HuH-7.5 (cell line): Measurements from ENCODE around the gene UBLCP1.
"Not testable (repeated sequence)": the region's sequence is repeated elsewhere in the genome, so short reads cannot be mapped to it uniquely, and the experiment has no call there.

Experiments used
- DNase-seq: peaks from one replicate; pipeline ENCODE4 v3.0.0; 2011; ENCODE audit warnings: low spot score

Gene UBLCP1

DNA sequence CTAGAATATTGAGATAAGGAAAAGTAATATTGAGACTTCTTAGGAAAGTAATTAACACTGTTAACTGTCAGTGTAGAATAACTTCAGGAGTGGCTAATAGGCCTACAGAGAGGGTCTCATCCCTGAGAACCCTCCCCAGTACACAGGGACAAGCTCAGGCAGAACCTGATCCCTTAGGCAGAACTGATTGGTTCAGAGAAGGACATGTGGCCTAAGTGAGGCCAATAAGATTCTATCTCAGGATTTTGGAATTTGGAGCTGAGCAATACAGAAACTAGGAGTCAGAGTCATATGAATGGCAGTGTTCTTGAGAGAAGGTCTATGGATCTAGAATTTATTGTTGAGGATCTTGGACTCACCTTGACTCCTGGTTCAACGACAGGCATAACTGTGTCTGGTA is 10.9 kb upstream of the UBLCP1 start:
- DNase-seq = no peak

DNA sequence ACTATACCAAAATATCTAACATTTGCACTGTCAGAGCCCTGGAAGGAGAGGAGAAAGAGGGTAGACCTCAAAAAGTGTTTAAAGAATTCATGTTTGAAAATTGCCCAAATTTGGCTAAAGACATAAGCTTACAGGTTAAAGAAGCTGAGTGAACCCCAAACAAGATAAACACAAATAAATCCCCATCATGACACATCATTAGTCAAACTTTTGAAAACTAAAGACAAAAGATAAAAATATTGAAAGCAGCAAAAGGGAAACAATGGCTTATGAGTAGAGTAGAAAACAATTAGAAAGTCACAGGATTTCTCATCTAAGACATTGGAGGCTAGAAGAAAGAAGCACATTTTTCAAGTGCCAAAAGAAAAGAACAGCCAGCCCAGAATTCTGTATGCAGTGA is 6.1 kb upstream of the UBLCP1 start:
- DNase-seq = no peak

DNA sequence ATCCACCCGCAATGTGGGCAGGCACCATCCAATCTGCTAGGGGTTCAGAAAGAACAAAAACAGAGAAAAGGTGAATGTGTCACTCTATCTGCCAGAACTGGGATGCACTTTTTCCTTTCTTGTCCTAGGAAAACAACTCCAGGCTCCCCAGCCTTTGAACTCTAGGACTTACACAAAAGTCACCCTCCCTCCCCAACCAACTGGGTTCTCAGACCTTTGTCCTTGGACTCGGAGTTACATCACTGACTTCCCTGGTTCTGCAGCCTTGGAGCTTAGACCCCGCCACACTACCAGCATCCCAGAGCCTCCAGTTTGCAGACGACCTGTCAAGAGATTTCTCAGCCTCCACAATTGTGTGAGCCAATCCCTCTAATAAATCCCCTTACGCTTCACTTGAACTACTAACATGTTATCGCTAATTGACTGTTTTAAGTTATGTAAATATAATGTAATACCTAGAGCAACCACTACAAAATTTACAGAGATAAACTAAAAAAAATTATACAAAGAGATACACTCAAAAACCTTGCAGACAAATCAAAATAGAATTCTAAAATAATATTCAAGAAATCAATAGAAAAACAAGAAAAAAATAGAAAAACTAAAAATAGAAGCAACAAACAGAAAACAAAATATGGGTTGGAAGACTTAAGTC is 5.3 kb upstream of the UBLCP1 start:
- no peak for DNase-seq

DNA sequence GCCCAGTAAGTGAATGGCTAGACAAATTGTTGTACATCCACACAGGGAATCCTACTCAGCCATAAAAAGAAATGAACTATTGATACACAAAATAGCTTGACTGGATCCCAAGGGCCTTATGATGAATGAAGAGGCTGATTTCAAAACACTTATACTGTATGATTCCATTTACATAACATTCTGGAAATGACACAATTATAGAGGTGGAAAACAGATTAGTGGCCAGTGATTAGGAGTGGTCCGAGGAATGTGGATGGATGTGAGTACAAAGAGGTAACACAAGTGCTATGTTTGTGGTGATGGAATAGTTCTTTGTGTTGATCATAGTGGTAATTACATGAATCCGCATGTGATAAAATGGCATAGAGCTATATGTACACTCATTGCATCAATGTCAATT is 4.7 kb upstream of the UBLCP1 start:
- no peak for DNase-seq

DNA sequence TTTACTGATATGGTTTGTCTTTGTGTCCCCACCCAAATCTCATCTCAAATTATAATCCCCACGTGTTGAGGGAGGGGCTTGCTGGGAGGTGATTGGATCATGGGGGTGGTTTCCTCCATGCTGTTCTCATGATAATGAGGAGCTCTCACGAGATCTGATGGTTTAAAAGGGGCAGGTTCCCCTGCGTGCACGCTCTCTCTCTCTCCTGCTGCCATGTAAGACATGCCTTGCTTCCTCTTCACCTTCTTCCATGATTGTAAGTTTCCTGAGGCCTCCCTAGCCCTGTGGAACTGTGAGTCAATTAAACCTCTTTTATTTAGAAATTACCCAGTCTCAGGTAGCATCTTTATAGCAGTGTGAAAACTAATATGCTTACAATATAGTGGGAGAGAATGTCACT is 2.9 kb upstream of the UBLCP1 start:
- not testable (repeated sequence) for DNase-seq

DNA sequence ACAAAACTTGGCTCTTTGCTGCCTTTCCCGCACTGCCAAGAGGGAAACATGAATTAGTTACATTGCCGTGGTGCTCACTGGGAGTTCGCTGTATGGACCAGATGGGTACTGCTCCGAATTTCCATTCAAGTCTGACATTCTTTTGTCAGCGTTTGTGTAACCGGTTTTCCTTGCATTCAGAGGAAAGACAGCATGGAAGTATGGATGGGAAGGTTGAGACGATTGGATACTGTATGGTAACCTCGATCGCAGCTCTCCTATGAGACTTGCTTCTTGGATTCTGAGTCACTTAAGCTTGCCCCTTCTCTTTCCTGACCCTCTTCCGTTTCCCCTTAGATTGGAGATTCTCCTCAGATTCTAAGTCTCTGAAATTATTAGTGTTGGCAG is 625 bp upstream of the UBLCP1 start:
- DNase-seq = no peak

DNA sequence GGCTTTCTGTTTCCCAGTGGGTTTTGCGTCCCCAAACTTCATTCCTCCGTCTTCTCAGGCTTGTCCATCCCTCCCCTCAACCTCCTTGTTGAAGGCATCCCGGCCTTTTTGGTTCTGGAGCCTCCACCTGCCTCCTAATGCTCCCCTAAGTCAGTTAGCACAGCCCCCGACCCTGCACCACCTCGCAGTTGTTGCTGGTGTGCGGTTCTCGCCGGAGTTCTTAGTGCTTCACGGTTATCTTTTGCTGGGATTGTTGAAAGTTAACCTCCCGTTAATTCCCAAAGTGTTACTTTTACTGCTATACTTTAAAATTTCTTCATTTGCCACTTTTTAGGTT is 447 bp downstream of the UBLCP1 start:
- DNase-seq = no peak

DNA sequence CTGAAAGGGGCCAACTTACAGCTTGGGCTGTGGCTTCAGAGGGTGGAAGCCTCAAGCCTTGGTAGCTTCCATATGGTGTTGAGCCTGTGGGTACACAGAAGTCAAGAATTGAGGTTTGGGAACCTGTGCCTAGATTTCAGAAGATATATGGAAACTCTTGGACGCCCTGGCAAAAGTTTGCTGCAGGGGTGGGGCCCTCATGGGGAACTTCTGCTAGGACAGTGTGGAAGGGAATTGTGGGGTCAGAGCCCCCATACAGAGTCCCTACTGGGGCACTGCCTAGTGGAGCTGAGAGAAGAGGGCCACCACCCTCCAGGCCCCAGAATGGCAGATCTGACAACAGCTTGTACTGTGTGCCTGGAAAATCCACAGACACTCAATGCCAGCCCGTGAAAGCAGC is 3.7 kb downstream of the UBLCP1 start:
- DNase-seq = not testable (repeated sequence)

DNA sequence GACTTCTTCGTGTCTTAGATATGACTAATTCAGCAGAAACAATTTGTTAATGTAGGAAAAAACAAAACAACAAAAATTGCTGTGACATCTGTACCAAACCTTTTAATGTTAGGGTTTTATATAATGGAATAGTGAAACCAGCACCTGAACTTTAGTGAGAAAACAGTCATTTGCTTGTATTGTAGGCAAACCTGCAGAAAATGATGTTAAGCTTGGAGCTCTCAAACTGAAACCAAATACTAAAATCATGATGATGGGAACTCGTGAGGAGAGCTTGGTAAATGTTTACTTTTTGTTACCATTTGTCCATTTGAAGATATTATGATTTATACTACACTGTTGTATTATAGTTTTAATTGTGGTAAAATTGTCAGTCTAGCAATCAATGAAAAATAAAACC is 6.6 kb downstream of the UBLCP1 start:
- no peak for DNase-seq

DNA sequence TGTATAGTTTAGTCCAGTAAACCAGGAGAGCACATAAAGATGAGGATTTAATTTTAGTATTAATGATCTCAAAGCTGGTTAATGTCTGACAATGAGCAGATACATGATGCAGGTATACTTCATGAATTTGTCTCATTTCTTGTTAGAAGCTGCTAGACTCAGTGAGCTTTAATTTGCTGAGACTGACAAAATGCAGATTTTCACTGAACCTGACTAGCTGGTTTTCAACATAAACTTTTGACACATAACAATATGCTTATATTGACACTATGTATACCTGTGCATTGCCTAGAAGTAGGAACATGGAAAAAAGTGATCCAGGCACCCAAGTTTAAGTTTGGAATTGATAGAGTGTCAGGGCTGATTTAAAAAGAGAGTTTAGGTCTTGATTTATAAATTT is 10.8 kb downstream of the UBLCP1 start:
- no peak for DNase-seq

DNA sequence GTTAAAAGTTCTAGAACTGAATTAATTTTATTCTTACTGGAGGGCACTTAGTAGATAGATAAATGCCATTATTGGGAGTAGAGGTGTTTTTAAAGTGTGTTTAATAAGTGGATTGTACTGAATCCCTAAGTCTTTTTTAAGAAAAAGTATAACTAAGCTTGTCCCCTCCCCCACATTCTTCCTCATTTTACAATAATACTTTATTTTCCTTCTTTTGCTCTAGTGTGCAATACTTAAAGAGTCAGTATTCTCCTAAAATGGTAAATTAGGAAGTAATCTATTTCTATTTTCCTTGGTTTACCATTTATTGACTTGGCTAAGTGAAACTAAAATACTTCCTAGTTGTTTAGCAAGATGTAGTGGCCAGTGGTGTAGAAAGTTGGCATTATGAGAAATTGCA is 11.6 kb downstream of the UBLCP1 start:
- no peak for DNase-seq

DNA sequence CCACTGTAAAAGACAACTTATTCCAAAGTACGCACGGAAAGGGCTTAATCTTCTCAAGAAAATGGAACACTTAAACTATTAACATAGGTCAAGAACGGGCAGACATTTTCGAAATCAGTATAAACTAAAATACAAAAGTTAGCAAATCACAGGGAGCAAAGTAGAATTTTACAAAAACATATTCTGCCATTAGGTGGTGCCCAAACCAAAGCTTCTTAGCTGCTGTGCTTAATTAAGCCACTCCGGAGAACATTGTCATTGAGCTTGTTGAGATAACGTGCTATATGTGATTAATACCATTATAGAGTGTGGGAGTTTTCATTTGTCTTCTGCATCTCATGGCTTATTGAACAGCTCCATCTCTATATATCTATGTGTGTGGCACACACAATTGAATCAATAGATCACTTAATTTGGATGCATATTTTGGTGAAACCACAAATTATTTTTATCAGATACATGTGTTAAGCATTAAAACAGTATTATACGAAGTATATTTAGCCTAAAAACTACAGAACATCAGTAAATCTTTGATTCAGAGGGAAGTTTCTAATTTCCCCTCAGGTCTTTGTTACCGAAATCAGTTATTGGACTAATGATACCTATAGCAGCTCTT is 23.4 kb downstream of the UBLCP1 start:
- no peak for DNase-seq

DNA sequence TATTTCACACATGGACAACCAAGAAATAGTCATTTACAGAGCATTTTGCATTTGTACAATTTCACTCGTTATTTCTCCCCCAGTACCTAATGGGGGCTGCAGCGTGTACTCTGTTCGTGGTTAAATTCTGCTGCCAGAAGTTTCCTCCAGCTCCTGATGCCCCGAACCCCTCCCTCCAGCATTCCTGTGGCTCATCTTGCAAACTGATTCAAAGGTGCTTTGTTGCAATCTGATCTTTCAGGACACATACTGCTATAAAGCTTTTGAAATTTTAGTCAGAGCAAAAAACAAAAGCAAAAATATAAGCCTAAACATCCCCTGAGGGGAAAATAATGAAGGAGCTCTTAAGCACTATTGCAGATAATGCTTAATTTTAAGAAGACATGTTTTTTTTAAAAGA is 27.7 kb downstream of the UBLCP1 start:
- no peak for DNase-seq

DNA sequence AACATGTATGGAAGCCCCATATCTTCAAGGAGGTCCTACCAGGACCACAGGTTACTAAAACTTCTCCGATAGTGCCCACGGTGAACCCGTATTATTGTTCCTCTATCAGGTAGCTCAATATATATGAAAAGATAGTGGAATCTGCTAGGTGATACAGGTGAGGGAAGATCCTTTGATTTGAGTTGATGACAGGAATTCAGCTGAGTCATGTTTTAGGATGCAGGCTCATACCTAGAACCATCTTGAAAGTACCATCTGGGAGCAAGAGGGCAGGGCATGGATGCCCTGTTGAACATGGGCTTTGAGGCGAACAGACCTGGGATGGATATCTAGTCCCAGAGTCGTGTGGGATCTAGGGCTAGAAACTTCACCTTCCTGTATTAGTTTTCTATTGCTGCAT is 31.8 kb downstream of the UBLCP1 start:
- DNase-seq = no peak

DNA sequence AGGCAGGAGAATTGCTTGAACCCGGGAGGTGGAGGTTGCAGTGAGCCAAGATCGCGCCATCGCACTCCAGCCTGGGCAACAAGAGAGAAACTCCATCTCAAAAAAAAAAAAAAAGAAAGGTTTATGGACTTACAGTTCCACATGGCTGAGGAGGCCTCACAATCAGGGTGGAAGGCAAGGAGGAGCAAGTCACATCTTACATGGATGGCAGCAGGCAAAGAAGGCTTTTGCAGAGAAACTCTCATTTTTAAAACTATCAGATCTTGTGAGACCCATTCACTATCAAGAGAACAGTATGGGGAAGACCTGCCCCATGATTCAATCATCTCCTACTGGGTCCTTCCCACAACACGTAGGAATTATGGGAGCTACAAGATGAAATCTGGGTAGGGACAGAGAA is 34.2 kb downstream of the UBLCP1 start:
- not testable (repeated sequence) for DNase-seq

DNA sequence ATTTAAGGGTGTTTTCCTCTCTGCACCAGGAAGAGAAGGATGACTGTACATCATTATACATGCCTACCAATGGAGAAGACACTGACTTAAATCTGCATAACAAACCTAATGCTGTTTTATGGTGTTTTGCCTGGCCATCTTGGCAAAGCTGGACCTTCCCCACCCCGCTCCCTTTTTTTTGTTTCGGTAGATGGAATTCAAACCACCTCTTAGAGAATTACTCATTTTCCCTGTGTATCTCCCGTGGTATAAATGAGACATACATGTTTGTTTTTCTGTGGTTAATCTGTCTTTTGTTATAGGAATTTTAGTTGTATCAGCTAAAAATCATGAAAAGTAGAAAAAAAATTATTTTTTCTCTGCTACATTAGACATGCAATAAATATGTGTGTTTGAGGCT is 38.4 kb downstream of the UBLCP1 start:
- DNase-seq = no peak

DNA sequence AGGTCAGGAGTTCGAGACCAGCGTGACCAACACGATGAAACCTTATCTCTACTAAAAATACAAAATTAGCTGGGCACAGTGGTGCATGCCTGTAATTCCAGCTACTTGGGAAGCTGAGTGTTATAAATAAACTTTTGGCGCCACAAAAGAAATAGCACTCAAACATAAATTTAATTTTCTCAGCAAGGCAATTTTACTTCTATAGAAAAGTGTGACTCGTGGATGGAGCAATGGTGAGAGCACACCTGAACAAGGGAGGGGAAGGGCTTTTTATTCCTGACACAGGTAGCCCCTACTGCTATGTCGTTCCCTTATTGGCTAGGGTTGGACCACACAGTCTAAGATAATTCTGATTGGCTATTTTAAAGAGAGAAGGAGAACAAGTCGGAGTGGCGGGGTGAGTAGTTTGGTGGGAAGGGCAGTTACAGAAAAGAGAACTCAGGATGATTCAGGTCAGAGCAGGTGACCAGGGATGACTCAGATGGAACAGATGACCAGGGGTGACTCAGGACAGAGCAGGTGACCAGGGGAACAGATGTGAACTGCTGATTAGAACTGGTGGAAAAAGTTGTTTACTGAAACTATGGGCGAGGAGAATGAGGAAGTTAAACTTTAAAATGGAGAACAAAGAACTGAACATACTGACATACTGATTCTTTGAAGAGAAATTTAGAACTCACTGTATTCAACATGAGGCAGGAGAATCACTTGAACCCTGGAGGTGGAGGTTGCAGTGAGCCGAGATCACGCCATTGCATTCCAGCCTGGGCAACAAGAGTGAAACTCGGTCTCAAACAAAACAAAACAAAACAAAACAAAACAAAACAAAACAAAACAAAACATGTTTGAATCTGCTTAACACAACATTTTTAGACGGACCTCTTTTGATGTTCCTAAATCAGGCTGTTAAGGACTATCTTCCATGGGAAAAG is 39.1 kb downstream of the UBLCP1 start:
- DNase-seq = not testable (repeated sequence)

DNA sequence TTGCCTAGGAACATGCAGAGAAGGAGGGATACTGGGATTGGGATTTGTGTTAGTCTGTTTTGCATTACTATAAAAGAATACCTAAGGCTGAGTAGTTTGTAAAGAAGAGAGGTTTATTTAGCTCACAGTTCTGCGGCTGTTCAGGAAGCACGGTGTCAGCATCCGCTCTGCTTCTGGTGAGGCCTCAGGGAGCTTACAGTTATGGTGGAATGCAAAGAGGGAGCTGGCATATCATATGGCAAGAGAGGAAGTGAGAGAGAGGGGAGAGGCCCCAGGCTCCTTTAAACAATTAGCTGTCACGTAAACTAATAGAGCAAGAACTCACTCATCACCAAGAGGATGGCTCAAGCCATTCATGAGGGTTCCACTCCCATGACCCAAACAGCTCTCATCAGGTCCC is 40.2 kb downstream of the UBLCP1 start:
- DNase-seq = no peak

DNA sequence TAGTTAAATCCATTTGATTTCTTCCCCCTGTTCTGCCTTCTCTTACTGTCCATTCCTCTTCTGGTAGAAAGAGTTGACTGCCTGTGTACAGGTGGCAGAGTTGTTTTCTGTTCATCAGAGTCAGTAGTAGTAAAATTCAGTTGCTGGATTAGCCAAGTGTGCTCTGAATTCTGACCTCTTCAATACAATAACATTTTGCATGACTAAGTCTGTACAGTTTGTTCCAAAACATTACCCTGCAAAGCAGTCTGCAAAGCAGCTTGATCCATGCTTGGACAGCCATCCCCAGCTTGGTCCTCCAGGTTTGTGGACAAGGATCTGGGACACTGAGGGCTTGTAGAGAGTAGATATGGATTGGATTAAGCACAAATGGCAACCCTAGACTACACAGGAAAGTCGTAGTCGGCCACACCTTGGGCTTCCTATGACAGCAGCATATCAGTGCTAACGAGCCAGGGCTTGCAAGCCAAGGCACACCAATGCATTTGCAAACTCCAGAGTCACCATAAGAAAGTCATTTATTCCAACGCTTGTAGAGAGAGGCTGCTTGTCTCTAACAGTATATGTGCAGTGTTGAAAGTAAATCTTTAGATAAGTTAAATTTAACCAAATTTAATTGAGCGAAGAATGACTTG is 42.0 kb downstream of the UBLCP1 start:
- no peak for DNase-seq

DNA sequence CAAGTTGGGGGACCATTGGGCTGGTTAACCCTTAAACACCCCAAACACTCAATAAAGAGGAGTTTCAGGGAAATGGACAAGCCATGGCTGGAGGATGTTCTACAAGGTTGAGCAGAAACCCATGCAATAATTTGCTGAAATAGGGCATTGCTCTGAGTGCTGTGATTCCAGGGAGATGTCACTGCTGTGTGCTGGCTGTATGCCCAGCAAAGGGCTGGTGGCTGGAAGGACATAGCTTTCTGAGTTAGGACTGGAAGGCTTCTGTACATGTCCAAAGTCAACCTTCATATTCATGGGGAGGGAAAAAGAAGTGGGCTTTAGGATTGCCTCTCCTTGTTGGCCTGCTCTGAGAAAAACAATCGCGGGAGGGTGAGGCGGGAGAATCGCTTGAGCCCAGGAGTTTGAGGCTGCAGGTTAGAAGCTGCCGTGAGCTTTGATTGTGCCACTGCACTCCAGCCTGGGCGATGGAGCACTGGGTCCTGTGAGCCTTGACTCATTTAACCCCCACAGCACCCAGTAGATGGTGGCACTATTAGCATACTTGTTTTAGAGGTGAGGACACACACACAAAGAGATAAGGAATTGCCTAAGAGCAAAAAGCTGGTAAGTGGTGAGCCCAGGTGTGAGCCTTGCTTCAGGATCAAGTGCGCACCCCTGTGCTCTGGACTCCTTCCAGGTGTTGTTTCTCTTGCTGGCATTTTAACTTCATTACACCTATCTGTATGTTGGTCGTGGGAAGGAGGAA is 46.8 kb downstream of the UBLCP1 start:
- no peak for DNase-seq

DNA sequence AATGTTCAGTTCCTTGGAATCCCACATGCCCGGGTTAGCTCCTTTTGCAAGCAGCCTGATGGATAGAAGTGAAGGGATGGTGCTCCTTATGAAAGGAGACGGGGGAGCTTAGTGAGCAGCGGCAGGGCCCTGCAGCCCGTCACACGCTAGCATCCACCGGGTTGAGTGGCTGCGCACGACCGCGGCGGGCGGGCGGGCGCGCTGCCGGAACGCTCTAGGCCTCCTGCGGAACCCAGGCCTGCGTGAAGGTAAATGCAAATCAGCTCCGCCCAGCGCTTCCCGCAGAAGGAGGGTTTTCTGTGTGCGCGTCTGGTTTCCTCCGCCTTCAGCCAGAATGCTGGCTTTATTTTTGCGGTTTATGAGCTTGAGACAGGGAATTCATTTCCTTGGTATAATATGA is 47.4 kb downstream of the UBLCP1 start:
- DNase-seq = no peak

DNA sequence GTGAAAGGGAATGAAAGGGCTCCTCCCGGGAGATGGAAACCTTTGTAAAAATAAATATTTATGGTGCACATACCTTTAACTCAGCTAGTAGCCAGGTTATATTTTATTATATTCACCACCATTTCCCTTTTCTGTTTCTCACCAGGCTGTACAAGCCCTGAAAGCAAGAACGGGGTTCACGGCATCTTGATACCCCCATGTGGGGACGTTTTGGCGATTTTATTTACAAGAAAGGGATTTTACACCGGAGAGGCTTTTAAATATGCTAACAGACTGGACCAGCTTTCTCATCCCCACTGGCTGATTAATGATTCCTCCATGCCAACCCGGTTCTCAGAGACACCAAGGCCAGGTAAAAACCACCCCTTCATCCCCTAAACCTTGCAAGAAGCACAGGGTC is 48.0 kb downstream of the UBLCP1 start:
- no peak for DNase-seq
